H9 (cell line): ENCODE results near the gene GSE1. TPM values are rescaled to one million over a fixed set of nuclear protein-coding genes. Genes with fewer than 3 reads are reported as not detected.

ENCODE experiments used
- DNase-seq: peaks from one replicate; pipeline ENCODE4 v3.0.0-alpha.2; 2017
- H2AFZ ChIP-seq: one replicate; pipeline ENCODE4 v1.6.1; 2013; ENCODE audit warnings: mild to moderate bottlenecking, low read length, control low read depth, moderate library complexity
- H2AK5ac ChIP-seq: 2 replicates; pipeline ENCODE4 v1.6.1; 2013; ENCODE audit warnings: low read length, control low read depth, mixed read lengths; ENCODE audit not compliant: insufficient read length
- H2BK120ac ChIP-seq: one replicate; pipeline ENCODE4 v1.6.1; 2013; ENCODE audit warnings: low read depth, mild to moderate bottlenecking, low read length, control low read depth, inconsistent platforms; ENCODE audit not compliant: poor library complexity, severe bottlenecking
- H2BK12ac ChIP-seq: 2 replicates; pipeline ENCODE4 v1.6.1; 2013; ENCODE audit warnings: low read length, control low read depth, mixed read lengths, low read depth; ENCODE audit not compliant: insufficient read length
- H2BK15ac ChIP-seq: 2 replicates; pipeline ENCODE4 v1.6.1; 2013; ENCODE audit warnings: low read depth, low read length, control low read depth
- H2BK20ac ChIP-seq: one replicate; pipeline ENCODE4 v1.6.1; 2013; ENCODE audit warnings: low read depth, mild to moderate bottlenecking, low read length, control low read depth, inconsistent platforms; ENCODE audit not compliant: poor library complexity, severe bottlenecking
- H2BK5ac ChIP-seq: 2 replicates; pipeline ENCODE4 v1.6.1; 2013; ENCODE audit warnings: low read length, control low read depth, mixed read lengths; ENCODE audit not compliant: insufficient read length
- H3K14ac ChIP-seq: 2 replicates; pipeline ENCODE4 v1.6.1; 2013; ENCODE audit warnings: low read length, control low read depth; ENCODE audit not compliant: insufficient read depth
- H3K18ac ChIP-seq: 2 replicates; pipeline ENCODE4 v1.6.1; 2013; ENCODE audit warnings: low read depth, mild to moderate bottlenecking, mixed read lengths, low read length, control low read depth; ENCODE audit not compliant: insufficient read length
- H3K23ac ChIP-seq: 2 replicates; pipeline ENCODE4 v1.6.1; 2013; ENCODE audit warnings: low read length, control low read depth, mixed read lengths, low read depth; ENCODE audit not compliant: insufficient read length
- H3K23me2 ChIP-seq: 2 replicates; pipeline ENCODE4 v1.6.1; 2013; ENCODE audit warnings: low read depth, mild to moderate bottlenecking, mixed read lengths, low read length, control low read depth; ENCODE audit not compliant: insufficient read length, poor library complexity, severe bottlenecking
- H3K27ac ChIP-seq: 2 replicates; pipeline ENCODE4 v1.5.1; 2013; ENCODE audit warnings: low read length, control low read depth, mixed read lengths, low read depth; ENCODE audit not compliant: insufficient read length
- H3K27me3 ChIP-seq: 2 replicates; pipeline ENCODE4 v1.6.1; 2013; ENCODE audit warnings: low read length, control low read depth, inconsistent platforms; ENCODE audit not compliant: insufficient read depth
- H3K4ac ChIP-seq: 2 replicates; pipeline ENCODE4 v1.6.1; 2013; ENCODE audit warnings: low read depth, mild to moderate bottlenecking, control low read depth, inconsistent platforms, low read length, moderate library complexity
- H3K4me1 ChIP-seq: 2 replicates; pipeline ENCODE4 v1.6.1; 2013; ENCODE audit warnings: low read length, control low read depth, inconsistent platforms; ENCODE audit not compliant: insufficient read depth
- H3K4me2 ChIP-seq: 2 replicates; pipeline ENCODE4 v1.6.1; 2013; ENCODE audit warnings: low read length, control low read depth, mixed read lengths; ENCODE audit not compliant: insufficient read length, insufficient read depth
- H3K56ac ChIP-seq: 2 replicates; pipeline ENCODE4 v1.6.1; 2013; ENCODE audit warnings: low read depth, mild to moderate bottlenecking, mixed read lengths, low read length, control low read depth; ENCODE audit not compliant: insufficient read length
- H3K79me1 ChIP-seq: 2 replicates; pipeline ENCODE4 v1.6.1; 2013; ENCODE audit warnings: low read depth, mild to moderate bottlenecking, moderate library complexity, low read length, control low read depth, inconsistent platforms; ENCODE audit not compliant: insufficient read depth, poor library complexity, severe bottlenecking
- H3K79me2 ChIP-seq: 2 replicates; pipeline ENCODE4 v1.6.1; 2013; ENCODE audit warnings: low read length, control low read depth, inconsistent platforms; ENCODE audit not compliant: insufficient read depth
- H3K9ac ChIP-seq: 2 replicates; pipeline ENCODE4 v1.6.1; 2013; ENCODE audit warnings: low read length, control low read depth, mixed read lengths; ENCODE audit not compliant: insufficient read length; ENCODE audit errors: extremely low read depth
- H3K9me3 ChIP-seq: one replicate; pipeline ENCODE4 v1.6.1; 2013; ENCODE audit warnings: low read depth, low read length, inconsistent platforms; ENCODE audit not compliant: control insufficient read depth
- H3T11ph ChIP-seq: one replicate; pipeline ENCODE4 v1.6.1; 2013; ENCODE audit warnings: mild to moderate bottlenecking, low read length, control low read depth, inconsistent platforms
- H4K20me1 ChIP-seq: one replicate; pipeline ENCODE4 v1.6.1; 2013; ENCODE audit not compliant: control insufficient read depth, insufficient read length, insufficient read depth
- H4K5ac ChIP-seq: 2 replicates; pipeline ENCODE4 v1.6.1; 2013; ENCODE audit warnings: low read depth, mild to moderate bottlenecking, mixed read lengths, low read length, control low read depth; ENCODE audit not compliant: insufficient read length
- H4K8ac ChIP-seq: replicated peaks from 2 replicates; pipeline ENCODE4 v1.6.1; 2013; ENCODE audit warnings: low read length, control low read depth, mixed read lengths, low read depth; ENCODE audit not compliant: insufficient read length
- H4K91ac ChIP-seq: 2 replicates; pipeline ENCODE4 v1.6.1; 2013; ENCODE audit warnings: low read depth, mild to moderate bottlenecking, moderate library complexity, mixed read lengths, low read length, control low read depth; ENCODE audit not compliant: insufficient read length
- H3K27ac Mint-ChIP-seq, 3 experiments: 2 replicates in 2 of 3; 3 replicates in 1 of 3; pipeline ENCODE4 v1.8.0; 2020 to 2021; ENCODE audit warnings: mixed read lengths in 3 of 3, mild to moderate bottlenecking in 1 of 3, moderate library complexity in 1 of 3
- H3K27me3 Mint-ChIP-seq: 2 replicates; pipeline ENCODE4 v1.8.0; 2021; ENCODE audit warnings: low read depth, mild to moderate bottlenecking, moderate library complexity, mixed read lengths
- H3K36me3 Mint-ChIP-seq, 3 experiments: 2 replicates in 2 of 3; 3 replicates in 1 of 3; pipeline ENCODE4 v1.8.0; 2020 to 2021; ENCODE audit warnings: low read depth in 3 of 3, mixed read lengths in 3 of 3; ENCODE audit not compliant: insufficient read depth in 1 of 3
- H3K4me1 Mint-ChIP-seq, 2 experiments: 2 replicates each; pipeline ENCODE4 v1.8.0; 2020; ENCODE audit warnings: mixed read lengths in 2 of 2
- H3K4me3 Mint-ChIP-seq, 2 experiments: 2 replicates in 1 of 2; 3 replicates in 1 of 2; pipeline ENCODE4 v1.8.0; 2020 to 2021; ENCODE audit warnings: mild to moderate bottlenecking in 2 of 2, mixed read lengths in 2 of 2, moderate library complexity in 1 of 2
- H3K9me3 Mint-ChIP-seq, 2 experiments: 2 replicates in 1 of 2; 3 replicates in 1 of 2; pipeline ENCODE4 v1.8.0; 2020; ENCODE audit warnings: mild to moderate bottlenecking in 2 of 2, mixed read lengths in 2 of 2, moderate library complexity in 1 of 2
- WGBS: extraction: QIAGEN DNeasy Blood & Tissue Kit; methylation state at CpG from one replicate; pipeline ENCODE4 v1.1.7; 2013; ENCODE audit warnings: missing lambda C conversion rate, low lambda C conversion rate, mixed read lengths; ENCODE audit not compliant: insufficient read length; ENCODE audit errors: extremely low coverage; 5-methylcytosine and 5-hydroxymethylcytosine counted together
- total RNA-seq: library from RNA; stranded (reverse); gene quantifications from 2 replicates; pipeline ENCODE4 v1.2.1, GENCODE V29; 2021
- TF ChIP-seq, protein P1 (sequence below): fragments of 200-600 bp; sonication (generic); conservative IDR thresholded peaks from 3 replicates; pipeline ENCODE4 v1.8.0; 2021; ENCODE audit warnings: antibody characterized with exemption, mild to moderate bottlenecking

Gene GSE1
- total RNA-seq, 1 experiment from 2014 or later: 125 TPM

- no peak overlapping the region for H2BK15ac ChIP-seq
- no peak overlapping the region for H4K8ac ChIP-seq
- no peak overlapping the region for H2BK120ac ChIP-seq
- H2BK5ac ChIP-seq: no peak overlapping the region
- no peak overlapping the region for H3K4me3 Mint-ChIP-seq
- no peak overlapping the region for H3K27ac ChIP-seq
- peaks cover 3% of the 10 kb centered on the region; the same call in 1 of the 2 replicates for H3K27me3 ChIP-seq
- H3K4ac ChIP-seq: no peak overlapping the region
- no peak overlapping the region for H2AK5ac ChIP-seq
- H3K9me3 Mint-ChIP-seq: peaks cover 5 to 8% of the 10 kb centered on the region in 2 experiments
- no peak for DNase-seq
- no peak overlapping the region for H4K91ac ChIP-seq
- H3K9ac ChIP-seq: no peak overlapping the region
- H3K4me2 ChIP-seq: no peak overlapping the region
- H3K27me3 Mint-ChIP-seq: peaks cover 23% of the 10 kb centered on the region
- H2AFZ ChIP-seq: no peak overlapping the region
- H4K20me1 ChIP-seq: no peaks in the 10 kb centered on the region
- H3K14ac ChIP-seq: no peak overlapping the region
- no peaks in the 10 kb centered on the region for H3K79me1 ChIP-seq
- no peak overlapping the region for H3T11ph ChIP-seq
- no peak overlapping the region for H3K56ac ChIP-seq
- H3K27ac Mint-ChIP-seq: no peak overlapping the region
- no peaks in the 10 kb centered on the region for H3K79me2 ChIP-seq
- H3K4me1 Mint-ChIP-seq: peaks cover 27 to 38% of the 10 kb centered on the region in 2 experiments
- TF ChIP-seq, protein P1, sequence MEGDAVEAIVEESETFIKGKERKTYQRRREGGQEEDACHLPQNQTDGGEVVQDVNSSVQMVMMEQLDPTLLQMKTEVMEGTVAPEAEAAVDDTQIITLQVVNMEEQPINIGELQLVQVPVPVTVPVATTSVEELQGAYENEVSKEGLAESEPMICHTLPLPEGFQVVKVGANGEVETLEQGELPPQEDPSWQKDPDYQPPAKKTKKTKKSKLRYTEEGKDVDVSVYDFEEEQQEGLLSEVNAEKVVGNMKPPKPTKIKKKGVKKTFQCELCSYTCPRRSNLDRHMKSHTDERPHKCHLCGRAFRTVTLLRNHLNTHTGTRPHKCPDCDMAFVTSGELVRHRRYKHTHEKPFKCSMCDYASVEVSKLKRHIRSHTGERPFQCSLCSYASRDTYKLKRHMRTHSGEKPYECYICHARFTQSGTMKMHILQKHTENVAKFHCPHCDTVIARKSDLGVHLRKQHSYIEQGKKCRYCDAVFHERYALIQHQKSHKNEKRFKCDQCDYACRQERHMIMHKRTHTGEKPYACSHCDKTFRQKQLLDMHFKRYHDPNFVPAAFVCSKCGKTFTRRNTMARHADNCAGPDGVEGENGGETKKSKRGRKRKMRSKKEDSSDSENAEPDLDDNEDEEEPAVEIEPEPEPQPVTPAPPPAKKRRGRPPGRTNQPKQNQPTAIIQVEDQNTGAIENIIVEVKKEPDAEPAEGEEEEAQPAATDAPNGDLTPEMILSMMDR: no peak
- peaks cover 9% of the 10 kb centered on the region for H3K23me2 ChIP-seq
- H4K5ac ChIP-seq: no peak overlapping the region
- peaks cover 7% of the 10 kb centered on the region for H3K9me3 ChIP-seq
- no peak overlapping the region for H3K23ac ChIP-seq
- peaks cover 3% of the 10 kb centered on the region; the same call in 1 of the 2 replicates for H3K4me1 ChIP-seq
- no peak overlapping the region for H3K18ac ChIP-seq
- no CpG with 5 or more reads among the region's 6 CpGs for WGBS
- H2BK12ac ChIP-seq: no peak overlapping the region
- no peak overlapping the region for H2BK20ac ChIP-seq
- H3K36me3 Mint-ChIP-seq: peaks cover 6 to 13% (median 10%) of the 10 kb centered on the region in 3 experiments; a peak in 5 of 7 replicates
Observed at GRCh38 chr16:85711982-85712587, 99.0 kb downstream of the GSE1 start.
